Prostate gland (tissue), 2 donors: Measurements from ENCODE around the gene XPA. TPM values are rescaled to one million over a fixed set of nuclear protein-coding genes. Genes with fewer than 3 reads are reported as not detected.
"Not testable (repeated sequence)": the region's sequence is repeated elsewhere in the genome, so short reads cannot be mapped to it uniquely, and the experiment has no call there.

Experiments used
- DNase-seq: peaks from one replicate; pipeline ENCODE4 v3.0.0-alpha.2; 2019; ENCODE audit warnings: low spot score
- H3K27ac ChIP-seq, 2 donors: fragments of 200-600 bp; sonication (generic); 2 replicates each; pipeline ENCODE4 v1.5.1; 2017 to 2019
- H3K27me3 ChIP-seq: fragments of 200-600 bp; sonication (generic); replicated peaks from 2 replicates; pipeline ENCODE4 v1.5.1; 2019; ENCODE audit not compliant: insufficient read depth
- H3K36me3 ChIP-seq, 2 donors: fragments of 200-600 bp; sonication (generic); 1 replicate in 1 of 2; 2 replicates in 1 of 2; pipeline versions ENCODE4 v1.5.1 to v1.8.1; 2017 to 2019
- H3K4me1 ChIP-seq: fragments of 200-600 bp; sonication (generic); replicated peaks from 2 replicates; pipeline ENCODE4 v1.5.1; 2019
- H3K4me3 ChIP-seq, 2 donors: fragments of 200-600 bp; sonication (generic); 2 replicates each; pipeline ENCODE4 v1.5.1; 2017 to 2019
- H3K9me3 ChIP-seq: fragments of 200-600 bp; sonication (generic); 2 replicates; pipeline ENCODE4 v1.5.1; 2017
- POLR2A ChIP-seq: fragments of 450-650 bp; IDR thresholded peaks from one replicate; pipeline ENCODE4 v1.6.1; 2016; ENCODE audit warnings: antibody characterized with exemption, mild to moderate bottlenecking
- POLR2AphosphoS5 ChIP-seq: sonication (generic); formaldehyde crosslinking; IDR thresholded peaks from one replicate; pipeline ENCODE4 v1.6.1; 2017; ENCODE audit warnings: antibody characterized with exemption
- WGBS: methylation state at CpG from one replicate; pipeline ENCODE4 v1.1.5; 2018; 5-methylcytosine and 5-hydroxymethylcytosine counted together
- intact Hi-C: fragments of 100-400 bp; cut with DNase I; formaldehyde crosslinking; loops from one replicate; pipeline ENCODE4 v1.14.2; 2022
- total RNA-seq, 2 donors: library from RNA; depleted of rRNA; stranded (reverse); fragments of >200 nt; gene quantifications; one replicate each; pipeline ENCODE4 v1.1.0, GENCODE V29; 2016
- TF ChIP-seq, protein P1 (sequence below), 4 experiments: fragments of 200-600 bp in 2 of 4; fragments of 450-650 bp in 2 of 4; sonication (generic) in 2 of 4; IDR thresholded peaks; 1 replicate in 3 of 4; 2 replicates in 1 of 4; pipeline ENCODE4 v1.5.1; 2016 to 2019; ENCODE audit warnings: antibody characterized with exemption in 4 of 4, mild to moderate bottlenecking in 2 of 4, moderate library complexity in 2 of 4

The XPA gene
- total RNA-seq, result 10 to 100 TPM; 11.9 to 13.3 TPM

DNA sequence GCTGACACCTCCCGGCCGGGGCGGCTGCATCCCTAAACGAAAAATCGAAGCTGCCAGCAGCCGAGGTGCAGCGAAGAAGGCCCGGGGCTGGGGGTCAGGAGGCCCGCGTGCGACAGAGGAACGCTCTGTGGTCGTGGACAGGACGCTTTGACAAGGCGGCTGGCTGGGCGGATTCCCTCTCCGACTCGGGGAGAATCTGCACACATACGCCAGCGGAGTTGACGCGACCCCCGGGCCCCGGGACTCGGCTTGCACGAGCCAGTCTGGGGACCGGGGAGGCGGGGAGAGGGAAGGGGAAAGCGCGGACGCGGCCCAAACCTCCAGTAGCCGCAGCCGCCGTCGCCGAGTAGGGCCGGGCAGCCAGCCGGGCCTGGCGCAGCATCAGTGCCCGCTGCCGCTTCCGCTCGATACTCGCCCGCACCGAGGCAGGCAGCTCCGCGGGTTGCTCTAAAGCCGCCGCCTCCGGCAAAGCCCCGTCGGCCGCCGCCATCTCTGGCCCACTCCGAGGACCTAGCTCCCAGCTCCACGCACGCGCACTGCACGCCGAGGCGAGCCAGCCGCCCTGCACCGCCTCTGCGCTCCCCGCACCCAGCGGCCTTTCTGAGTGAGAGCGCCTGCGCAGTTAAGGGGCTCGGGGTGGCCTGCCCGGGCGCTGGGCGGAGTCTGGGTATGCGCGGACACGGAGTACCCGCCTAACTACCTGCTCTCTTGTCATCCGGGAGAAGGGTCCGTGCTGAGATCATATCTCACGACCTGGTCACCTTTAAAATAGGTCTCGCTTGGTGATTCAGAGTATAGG is at the start of gene XPA:
Gene XPA, minus strand, starts transcription at position 538 of the 799 bp plus-strand sequence. Its CDS starts 48 bp downstream, at position 490.
- Histone ChIP-seq H3K9me3 (no peaks in the 10 kb centered on the region), H3K36me3 (no peaks in the 10 kb centered on the region), H3K27ac (peak within 1 kb of the TSS; percentile 86 to 94), H3K27me3 (no peaks in the 10 kb centered on the region), H3K4me3 (peak within 1 kb of the TSS; percentile 67 to 97), H3K4me1 (peaks cover 11% of the 10 kb centered on the region)
- intact Hi-C loops, result no loop called here
- TF ChIP-seq, protein P1, sequence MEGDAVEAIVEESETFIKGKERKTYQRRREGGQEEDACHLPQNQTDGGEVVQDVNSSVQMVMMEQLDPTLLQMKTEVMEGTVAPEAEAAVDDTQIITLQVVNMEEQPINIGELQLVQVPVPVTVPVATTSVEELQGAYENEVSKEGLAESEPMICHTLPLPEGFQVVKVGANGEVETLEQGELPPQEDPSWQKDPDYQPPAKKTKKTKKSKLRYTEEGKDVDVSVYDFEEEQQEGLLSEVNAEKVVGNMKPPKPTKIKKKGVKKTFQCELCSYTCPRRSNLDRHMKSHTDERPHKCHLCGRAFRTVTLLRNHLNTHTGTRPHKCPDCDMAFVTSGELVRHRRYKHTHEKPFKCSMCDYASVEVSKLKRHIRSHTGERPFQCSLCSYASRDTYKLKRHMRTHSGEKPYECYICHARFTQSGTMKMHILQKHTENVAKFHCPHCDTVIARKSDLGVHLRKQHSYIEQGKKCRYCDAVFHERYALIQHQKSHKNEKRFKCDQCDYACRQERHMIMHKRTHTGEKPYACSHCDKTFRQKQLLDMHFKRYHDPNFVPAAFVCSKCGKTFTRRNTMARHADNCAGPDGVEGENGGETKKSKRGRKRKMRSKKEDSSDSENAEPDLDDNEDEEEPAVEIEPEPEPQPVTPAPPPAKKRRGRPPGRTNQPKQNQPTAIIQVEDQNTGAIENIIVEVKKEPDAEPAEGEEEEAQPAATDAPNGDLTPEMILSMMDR (IDR thresholded peaks at IDR 0.05), result peak in 2 of 4 experiments; percentile 38 to 47
- TF ChIP-seq POLR2A (peak; percentile 92), POLR2AphosphoS5 (peak; percentile 94)
- WGBS, result under 1% methylated on average over 50 of the region's 82 CpGs
- DNase-seq, result peak; percentile 95

DNA sequence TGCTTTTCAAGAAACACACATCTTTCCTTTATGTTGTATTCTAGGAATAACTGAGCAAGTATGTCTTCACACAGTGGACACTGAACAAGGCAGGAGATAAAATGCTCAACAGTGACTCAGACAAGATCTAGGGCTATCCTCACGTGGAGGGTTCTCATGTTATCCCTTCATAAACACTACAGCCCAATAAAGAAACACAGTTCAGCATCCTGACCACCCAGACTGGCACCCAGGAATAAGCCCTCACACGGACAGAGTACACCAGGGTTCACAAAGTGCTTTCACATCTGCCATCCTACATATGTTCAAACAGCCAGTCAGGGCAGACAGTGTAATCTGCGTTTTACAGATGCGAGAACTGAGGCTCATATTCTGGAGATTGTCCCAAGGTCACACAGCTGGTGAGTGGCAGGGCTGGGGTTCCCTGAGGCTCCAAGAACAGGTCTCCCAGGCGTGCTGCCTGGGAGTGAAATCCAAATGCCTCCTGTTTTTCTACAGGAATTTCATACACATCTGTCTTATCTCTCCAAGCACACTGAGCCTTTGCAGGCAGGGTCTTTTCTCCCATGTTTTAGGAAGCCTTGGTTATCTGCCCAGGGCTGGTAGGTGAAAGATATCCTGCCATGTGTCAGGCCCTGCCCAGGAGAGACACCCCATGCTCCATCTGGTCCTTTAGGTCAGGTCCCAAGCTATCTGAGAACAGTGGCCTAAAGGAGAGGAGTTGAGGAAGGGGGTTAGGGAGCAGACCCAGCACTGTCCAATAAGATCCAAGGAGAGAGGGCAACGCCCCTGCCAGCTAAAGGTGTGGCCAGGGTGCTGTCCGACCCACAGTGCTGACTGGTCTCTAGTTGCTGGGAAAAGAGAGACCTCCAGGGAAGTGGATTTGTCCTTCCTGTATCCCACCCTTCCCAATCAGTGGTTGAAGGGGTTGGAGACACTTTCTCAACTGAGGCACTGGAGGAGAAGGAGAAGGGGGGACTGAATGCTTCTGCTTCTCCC is 47.9 kb upstream of the XPA start:
- intact Hi-C loops, result no loop called here
- DNase-seq, result no peak
- Histone ChIP-seq H3K9me3 (no peaks in the 10 kb centered on the region), H3K36me3 (no peaks in the 10 kb centered on the region), H3K27ac (no peak overlapping the region), H3K27me3 (no peaks in the 10 kb centered on the region), H3K4me3 (no peak overlapping the region), H3K4me1 (no peaks in the 10 kb centered on the region)
- 37% methylated on average over 7 of the region's 7 CpGs for WGBS
- TF ChIP-seq, protein P1 (IDR thresholded peaks at IDR 0.05), result no peak

GRCh38 chr9:97744025-97744424 is 46.9 kb upstream of the XPA start:
- DNase-seq, H3K27ac ChIP-seq, H3K9me3 ChIP-seq, H3K4me3 ChIP-seq, H3K4me1 ChIP-seq, H3K27me3 ChIP-seq, intact Hi-C loops, H3K36me3 ChIP-seq: not testable (repeated sequence)
- WGBS, result 70% methylated on average over 7 of the region's 7 CpGs

GRCh38 chr9:97742545-97742944 is 45.4 kb upstream of the XPA start:
- Histone ChIP-seq H3K27me3 (no peaks in the 10 kb centered on the region), H3K4me3 (no peak overlapping the region), H3K36me3 (no peaks in the 10 kb centered on the region), H3K4me1 (no peaks in the 10 kb centered on the region), H3K27ac (no peak overlapping the region), H3K9me3 (no peaks in the 10 kb centered on the region)
- 93% methylated on average over 10 of the region's 10 CpGs for WGBS
- no peak for DNase-seq
- TF ChIP-seq POLR2A, result no peak
- intact Hi-C loops, result no loop called here

DNA sequence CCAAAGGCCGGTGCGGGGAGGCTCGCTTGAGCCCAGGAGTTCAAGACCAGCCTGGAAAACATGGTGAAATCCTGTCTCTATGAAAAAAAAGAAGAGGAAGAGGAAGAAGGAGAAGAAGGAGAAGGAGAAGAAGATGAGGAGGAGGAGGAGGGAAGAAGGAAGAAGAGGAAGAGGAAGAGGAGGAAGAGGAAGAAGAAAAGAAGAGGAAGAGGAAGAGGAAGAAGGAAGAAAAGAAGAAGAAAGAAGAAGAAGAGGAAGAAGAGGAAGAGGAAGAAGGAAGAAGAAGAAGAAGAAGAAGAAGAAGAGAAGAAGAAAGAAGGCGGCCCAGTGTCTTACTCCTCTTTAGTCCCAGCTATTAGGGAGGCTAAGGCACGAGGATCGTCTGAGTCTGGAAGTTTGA is 44.8 kb upstream of the XPA start:
- H3K27me3 ChIP-seq, result no peaks in the 10 kb centered on the region
- TF ChIP-seq, protein P1 (IDR thresholded peaks at IDR 0.05), result no peak
- no peak for TF ChIP-seq POLR2AphosphoS5
- TF ChIP-seq POLR2A, result no peak
- intact Hi-C loops, result no loop called here
- H3K4me3 ChIP-seq, result no peak overlapping the region
- H3K36me3 ChIP-seq, result no peaks in the 10 kb centered on the region
- no peak overlapping the region for H3K27ac ChIP-seq
- no peaks in the 10 kb centered on the region for H3K4me1 ChIP-seq
- no peak for DNase-seq
- 78% methylated on average over 6 of the region's 6 CpGs for WGBS
- no peaks in the 10 kb centered on the region for H3K9me3 ChIP-seq
